Activated T-helper 9 cell treated with anti-CD3 and anti-CD28 coated beads, Interleukin-2, amount 50 U/mL, for 16 hours (primary cell): ENCODE measurements around the gene BACE2.

Source experiments
- DNase-seq: peaks from one replicate; pipeline ENCODE4 v3.0.0-alpha.2; 2020; ENCODE audit warnings: low read depth

The BACE2 gene

GRCh38 chr21:41148798-41149197, 19.2 kb upstream of the BACE2 start:
- no peak for DNase-seq

GRCh38 chr21:41149199-41149598, 18.8 kb upstream of the BACE2 start:
- no peak for DNase-seq

- no peak for DNase-seq
These were observed 15.8 kb upstream of the BACE2 start for GRCh38 chr21:41152147-41152546.

- no peak for DNase-seq
These were observed 14.5 kb upstream of the BACE2 start for GRCh38 chr21:41153443-41153842.

GRCh38 chr21:41156142-41156541, 11.8 kb upstream of the BACE2 start:
- DNase-seq, result no peak

GRCh38 chr21:41158026-41158425, 9.9 kb upstream of the BACE2 start:
- no peak for DNase-seq

- DNase-seq, result no peak
These were observed 7.9 kb upstream of the BACE2 start for GRCh38 chr21:41160036-41160435.

GRCh38 chr21:41161428-41161827, 6.5 kb upstream of the BACE2 start:
- DNase-seq, result no peak

GRCh38 chr21:41162096-41162495, 5.9 kb upstream of the BACE2 start:
- DNase-seq, result no peak

- no peak for DNase-seq
These were observed 4.9 kb upstream of the BACE2 start for GRCh38 chr21:41163091-41163490.

GRCh38 chr21:41164052-41164451, 3.9 kb upstream of the BACE2 start:
- DNase-seq, result no peak

- no peak for DNase-seq
These were observed 2.8 kb upstream of the BACE2 start for GRCh38 chr21:41164981-41165655.

GRCh38 chr21:41166884-41167283, 1.1 kb upstream of the BACE2 start:
- no peak for DNase-seq

- DNase-seq, result no peak
These were observed 664 bp downstream of the BACE2 start for GRCh38 chr21:41168391-41169257.

- no peak for DNase-seq
These were observed 1.3 kb downstream of the BACE2 start for GRCh38 chr21:41169258-41169576.

GRCh38 chr21:41169701-41170100, 1.7 kb downstream of the BACE2 start:
- DNase-seq, result no peak

- no peak for DNase-seq
These were observed 2.5 kb downstream of the BACE2 start for GRCh38 chr21:41170442-41170841.

GRCh38 chr21:41170859-41171609, 3.1 kb downstream of the BACE2 start:
- no peak for DNase-seq

GRCh38 chr21:41175080-41175479, 7.1 kb downstream of the BACE2 start:
- no peak for DNase-seq

- no peak for DNase-seq
These were observed 8.9 kb downstream of the BACE2 start for GRCh38 chr21:41176846-41177245.

- DNase-seq, result no peak
These were observed 12.8 kb downstream of the BACE2 start for GRCh38 chr21:41180752-41181151.

- no peak for DNase-seq
These were observed 14.6 kb downstream of the BACE2 start for GRCh38 chr21:41182547-41182946.

- no peak for DNase-seq
These were observed 15.6 kb downstream of the BACE2 start for GRCh38 chr21:41183575-41183974.
